Activated T-helper 17 cell treated with anti-CD3 and anti-CD28 coated beads, Interleukin-2, amount 50 U/mL, for 72 hours (primary cell): Measurements from ENCODE around the gene CABP5. TPM values are rescaled to one million over a fixed set of nuclear protein-coding genes. Genes with fewer than 3 reads are reported as not detected.

Experiments
- ATAC-seq: fragments of 150-1000 bp; cut with Tn5 transposase; replicated peaks from 2 replicates; pipeline ENCODE4 v1.10.0; 2021; ENCODE audit warnings: mild to moderate bottlenecking, moderate library complexity
- H3K27ac Mint-ChIP-seq: one replicate; pipeline ENCODE4 v1.8.0; 2022; ENCODE audit warnings: mixed read lengths
- H3K27me3 Mint-ChIP-seq: one replicate; pipeline ENCODE4 v1.8.0; 2022; ENCODE audit warnings: mixed read lengths
- H3K36me3 Mint-ChIP-seq: one replicate; pipeline ENCODE4 v1.8.0; 2022; ENCODE audit warnings: low read depth, mild to moderate bottlenecking, mixed read lengths
- H3K4me1 Mint-ChIP-seq: one replicate; pipeline ENCODE4 v1.8.0; 2022; ENCODE audit warnings: mixed read lengths
- H3K4me3 Mint-ChIP-seq: one replicate; pipeline ENCODE4 v1.8.0; 2022; ENCODE audit warnings: mild to moderate bottlenecking, mixed read lengths
- H3K9me3 Mint-ChIP-seq: one replicate; pipeline ENCODE4 v1.8.0; 2022; ENCODE audit warnings: mixed read lengths
- total RNA-seq, 2 donors: library from RNA; stranded (reverse); gene quantifications; one replicate each; pipeline ENCODE4 v1.2.3, GENCODE V29; 2022

CABP5 gene
- total RNA-seq, 2 donors from 2014 or later: not detected

DNA sequence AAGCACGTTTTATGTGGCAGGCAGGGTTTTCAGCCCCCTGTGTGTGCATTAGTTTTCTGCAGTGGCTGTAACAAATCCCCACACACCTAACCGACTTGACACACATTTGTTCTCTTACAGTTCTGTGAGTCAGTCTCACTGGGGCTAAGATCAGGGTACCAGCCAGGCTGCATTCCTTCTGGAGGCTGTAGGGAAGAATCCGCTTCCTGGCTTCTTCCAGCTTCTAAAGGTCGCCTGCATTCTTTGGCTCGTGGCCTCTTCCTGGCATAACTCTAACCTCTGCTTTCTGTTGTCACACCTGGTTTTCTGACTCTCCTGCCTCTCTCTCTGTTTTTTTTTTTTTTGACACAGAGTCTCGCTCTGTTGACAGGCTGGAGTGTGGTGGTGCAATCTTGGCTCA, 43.0 kb downstream of the CABP5 start:
- H3K27ac Mint-ChIP-seq: no peak overlapping the region
- H3K36me3 Mint-ChIP-seq: no peaks in the 10 kb centered on the region
- no peak for ATAC-seq
- H3K9me3 Mint-ChIP-seq: no peaks in the 10 kb centered on the region
- H3K4me1 Mint-ChIP-seq: no peaks in the 10 kb centered on the region
- peaks cover 20% of the 10 kb centered on the region for H3K27me3 Mint-ChIP-seq
- no peak overlapping the region for H3K4me3 Mint-ChIP-seq

DNA sequence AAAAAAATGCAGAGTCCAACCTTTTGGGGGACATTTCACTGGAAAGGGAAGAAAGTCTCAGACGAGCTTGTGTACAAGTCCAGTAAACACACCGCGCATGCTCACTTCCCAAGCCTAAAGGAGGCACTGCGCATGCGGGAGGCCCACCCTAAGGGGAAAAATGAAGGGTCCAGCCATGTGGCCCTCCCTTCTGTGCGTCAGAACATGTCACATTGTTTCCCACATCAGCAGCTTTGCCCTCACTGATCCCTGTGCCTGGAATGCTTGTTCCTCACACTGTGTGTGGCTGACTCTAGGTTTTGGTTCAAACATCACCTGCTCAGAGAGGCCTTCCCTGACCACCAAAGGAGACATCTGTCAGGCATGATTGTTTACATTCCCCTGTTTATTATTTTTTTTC, 45.1 kb downstream of the CABP5 start:
- Mint-ChIP-seq H3K4me3 (no peak overlapping the region), H3K36me3 (no peaks in the 10 kb centered on the region), H3K4me1 (no peaks in the 10 kb centered on the region), H3K27me3 (peaks cover 16% of the 10 kb centered on the region), H3K9me3 (no peaks in the 10 kb centered on the region), H3K27ac (no peak overlapping the region)
- ATAC-seq: no peak

DNA sequence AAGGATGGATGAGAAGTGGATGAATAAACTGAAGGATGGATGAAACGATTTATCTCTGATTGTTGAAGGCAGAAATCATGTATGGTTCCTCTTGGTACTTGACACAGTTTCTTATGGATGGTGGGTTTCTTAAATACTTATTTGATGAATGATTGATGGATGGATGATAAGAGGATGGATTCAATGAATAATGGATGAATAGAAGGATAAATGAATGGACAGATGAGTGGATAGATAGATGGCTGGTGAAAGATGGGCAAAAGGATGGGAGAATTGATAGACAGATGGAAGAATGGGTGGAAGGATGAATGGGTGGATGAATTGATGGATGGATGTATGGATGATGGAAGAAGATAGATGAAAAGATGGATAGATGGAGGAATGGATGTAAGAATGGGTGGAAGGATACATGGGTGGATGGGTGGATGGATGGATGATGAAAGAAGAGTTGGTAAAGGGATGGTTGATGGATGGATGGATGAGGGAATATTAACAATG, 47.6 kb downstream of the CABP5 start:
- ATAC-seq: no peak
- Mint-ChIP-seq H3K9me3 (no peaks in the 10 kb centered on the region), H3K27ac (no peak overlapping the region), H3K4me3 (no peak overlapping the region), H3K36me3 (no peaks in the 10 kb centered on the region), H3K27me3 (peaks cover 17% of the 10 kb centered on the region), H3K4me1 (no peaks in the 10 kb centered on the region)

DNA sequence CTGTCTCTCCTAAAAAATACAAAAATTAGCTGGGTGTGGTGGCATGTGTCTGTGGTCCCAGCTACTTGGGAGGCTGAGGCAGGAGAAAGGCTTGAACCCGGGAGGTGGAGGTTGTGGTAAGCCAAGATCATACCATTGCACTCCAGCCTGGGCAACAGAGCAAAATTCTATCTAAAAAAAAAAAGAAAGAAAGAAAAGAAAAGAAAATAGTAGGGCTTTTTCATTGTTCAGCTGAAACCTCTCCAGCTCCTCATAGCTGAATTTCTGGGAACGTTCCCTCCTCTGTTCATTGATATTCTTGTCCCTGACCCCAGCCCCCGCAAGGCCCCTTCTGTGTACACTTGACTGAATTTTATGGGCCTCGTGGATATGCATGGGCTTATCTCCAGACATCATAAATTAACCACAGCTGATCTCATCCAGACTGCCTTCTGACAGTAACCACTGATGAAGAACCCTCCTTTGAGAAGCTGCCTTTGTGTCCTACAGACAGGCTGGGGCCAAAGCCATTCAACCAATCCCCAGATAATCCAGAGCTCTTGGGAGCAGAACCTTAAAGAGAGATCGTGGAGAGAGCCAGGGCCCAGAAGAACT, 49.6 kb downstream of the CABP5 start, which contains the start of gene ELSPBP1:
Gene ELSPBP1, plus strand, starts transcription at position 424 of the 594 bp plus-strand sequence. CDS start 14,036 bp downstream, outside the sequence.
- no peak within 1 kb of the TSS for H3K27ac Mint-ChIP-seq
- H3K4me3 Mint-ChIP-seq: no peak within 1 kb of the TSS
- no peaks in the 10 kb centered on the region for H3K36me3 Mint-ChIP-seq
- no peaks in the 10 kb centered on the region for H3K9me3 Mint-ChIP-seq
- no peak for ATAC-seq
- H3K27me3 Mint-ChIP-seq: peaks cover 26% of the 10 kb centered on the region
- no peaks in the 10 kb centered on the region for H3K4me1 Mint-ChIP-seq

DNA sequence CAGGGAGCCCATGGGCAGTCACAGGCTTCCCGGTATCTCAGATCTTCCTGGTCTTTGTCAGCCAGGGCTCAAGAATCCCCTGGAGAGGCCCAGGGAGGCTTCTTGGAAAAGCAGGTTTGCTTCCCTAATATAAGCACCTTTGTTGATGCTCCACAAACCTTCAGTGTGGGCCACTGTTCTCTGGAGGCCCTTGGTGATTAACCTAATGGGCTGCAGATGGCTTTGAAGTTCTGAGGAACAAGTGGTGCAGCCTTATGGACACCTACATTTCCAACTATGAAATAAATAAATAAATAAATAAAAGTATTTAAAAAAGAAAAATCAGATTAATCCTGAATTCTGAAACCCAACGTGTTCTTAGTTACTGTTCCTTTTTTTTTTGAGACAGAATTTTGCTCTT, 51.8 kb downstream of the CABP5 start, which contains the start of gene BSPH1:
Gene BSPH1, minus strand, starts transcription at position 101 of the 400 bp plus-strand sequence. Its CDS starts 89 bp downstream, at position 12.
- Mint-ChIP-seq H3K27me3 (peaks cover 32% of the 10 kb centered on the region), H3K9me3 (no peaks in the 10 kb centered on the region)

DNA sequence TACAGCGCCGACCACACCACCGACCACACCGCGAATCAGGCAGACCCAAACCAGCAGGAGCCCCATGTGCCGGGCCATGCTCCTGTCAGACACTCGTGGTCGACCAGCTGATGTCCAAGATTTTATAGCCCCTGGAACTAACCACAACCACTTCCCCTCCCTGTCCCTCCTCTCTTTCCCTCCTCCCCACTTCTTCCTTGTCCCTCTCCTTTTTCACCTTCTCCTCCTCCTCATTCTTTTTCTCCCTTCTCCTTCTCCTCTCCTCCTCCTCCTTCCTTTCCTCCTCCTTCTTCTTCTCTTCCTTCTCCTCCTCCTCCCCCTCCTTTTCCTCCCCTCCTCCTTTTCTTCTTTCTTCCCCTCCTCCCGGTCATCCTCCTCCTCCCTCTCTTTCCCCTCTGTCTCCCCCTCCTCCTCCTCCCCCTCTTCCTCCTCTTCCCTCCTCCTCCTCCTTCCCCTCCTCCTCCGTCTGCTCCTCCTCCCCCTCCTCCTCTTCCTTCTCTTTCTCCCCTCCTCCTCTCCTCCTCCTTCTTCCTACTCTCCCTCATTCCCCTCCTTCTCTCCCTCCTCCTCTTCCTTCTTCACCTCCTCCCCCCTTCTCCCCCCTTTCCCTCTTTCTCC, 52.6 kb downstream of the CABP5 start:
- no peaks in the 10 kb centered on the region for H3K4me1 Mint-ChIP-seq
- no peak overlapping the region for H3K27ac Mint-ChIP-seq
- no peak overlapping the region for H3K4me3 Mint-ChIP-seq
- H3K36me3 Mint-ChIP-seq: no peaks in the 10 kb centered on the region
- peaks cover 32% of the 10 kb centered on the region for H3K27me3 Mint-ChIP-seq
- no peak for ATAC-seq
- H3K9me3 Mint-ChIP-seq: no peaks in the 10 kb centered on the region

More for the DNA sequence above, 51.8 kb downstream of the CABP5 start, which contains the start of gene BSPH1:
- Mint-ChIP-seq H3K36me3 (no peaks in the 10 kb centered on the region), H3K27ac (no peak within 1 kb of the TSS), H3K4me3 (no peak within 1 kb of the TSS), H3K4me1 (no peaks in the 10 kb centered on the region)
- ATAC-seq: no peak

Other genes with a start within 250 kb of the CABP5 start
- gene TPRX1, start 239.5 kb downstream of the CABP5 start, total RNA-seq: not detected
- under 1 TPM in 1 of 2 donors, not detected in 1; 0.16 TPM for gene CRX, start 222.1 kb downstream of the CABP5 start, total RNA-seq
- gene TPRX2, start 184.8 kb downstream of the CABP5 start, total RNA-seq: not detected
- gene SULT2A1, start 157.8 kb downstream of the CABP5 start, total RNA-seq: not detected
- not detected for gene BSPH1, start 51.9 kb downstream of the CABP5 start, total RNA-seq
- not detected for gene ELSPBP1, start 49.4 kb downstream of the CABP5 start, total RNA-seq
- 10 to 100 TPM in 1 of 2 donors, 1 to 10 TPM in 1; 9.0 to 57.2 TPM for gene PLA2G4C, start 66.7 kb upstream of the CABP5 start, total RNA-seq
- gene LIG1, start 126.3 kb upstream of the CABP5 start, total RNA-seq: 100 to 1,000 TPM; 154 to 206 TPM
- 10 to 100 TPM in 1 of 2 donors, 1 to 10 TPM in 1; 9.9 to 11.3 TPM for gene ZSWIM9, start 126.6 kb upstream of the CABP5 start, total RNA-seq
- gene CARD8, start 211.8 kb upstream of the CABP5 start, total RNA-seq: 100 to 1,000 TPM; 161 to 244 TPM
- gene ZNF114, start 226.0 kb upstream of the CABP5 start, total RNA-seq: 1 to 10 TPM in 1 of 2 donors, not detected in 1; 1.4 TPM